Mesenchymal stem cell (in vitro differentiated cells and primary cell): ENCODE data around the gene RAB26.

Experiments used
- DNase-seq: peaks from one replicate; pipeline ENCODE4 v3.0.0-alpha.2; 2013
- H2AFZ ChIP-seq: one replicate; pipeline ENCODE4 v1.6.1; 2013; ENCODE audit warnings: low read depth, mild to moderate bottlenecking, control low read depth, inconsistent platforms, low read length, moderate library complexity
- H2AK5ac ChIP-seq: 2 replicates; pipeline ENCODE4 v1.6.1; 2013; ENCODE audit warnings: low read length, moderate library complexity, mild to moderate bottlenecking, inconsistent platforms; ENCODE audit not compliant: severe bottlenecking
- H2BK120ac ChIP-seq: one replicate; pipeline ENCODE4 v1.6.1; 2013; ENCODE audit warnings: low read depth, mild to moderate bottlenecking, inconsistent platforms, low read length, moderate library complexity
- H2BK12ac ChIP-seq, 2 experiments: one replicate each; pipeline ENCODE4 v1.6.1; 2013; ENCODE audit warnings: inconsistent platforms in 2 of 2, low read length in 2 of 2, mild to moderate bottlenecking in 2 of 2, moderate library complexity in 2 of 2, control low read depth in 1 of 2
- H2BK15ac ChIP-seq: one replicate; pipeline ENCODE4 v1.6.1; 2013; ENCODE audit warnings: mild to moderate bottlenecking, low read depth, inconsistent platforms; ENCODE audit not compliant: poor library complexity, severe bottlenecking
- H2BK5ac ChIP-seq: 2 replicates; pipeline ENCODE4 v1.6.1; 2013; ENCODE audit warnings: low read depth, mild to moderate bottlenecking, low read length, control low read depth, inconsistent platforms; ENCODE audit not compliant: poor library complexity, severe bottlenecking
- H3K14ac ChIP-seq, 2 experiments: one replicate each; pipeline ENCODE4 v1.6.1; 2013; ENCODE audit warnings: inconsistent platforms in 2 of 2, low read length in 2 of 2, control low read depth in 1 of 2, mild to moderate bottlenecking in 1 of 2, moderate library complexity in 1 of 2
- H3K18ac ChIP-seq, 2 experiments: one replicate each; pipeline ENCODE4 v1.6.1; 2013; ENCODE audit warnings: inconsistent platforms in 2 of 2, low read length in 2 of 2, control low read depth in 1 of 2, low read depth in 1 of 2, mild to moderate bottlenecking in 1 of 2
- H3K23ac ChIP-seq, 2 experiments: one replicate each; pipeline ENCODE4 v1.6.1; 2013; ENCODE audit warnings: inconsistent platforms in 2 of 2, low read length in 2 of 2, mild to moderate bottlenecking in 2 of 2, moderate library complexity in 2 of 2, control low read depth in 1 of 2
- H3K27ac ChIP-seq: 2 replicates; pipeline ENCODE4 v1.5.1; 2013; ENCODE audit warnings: mild to moderate bottlenecking, moderate library complexity, low read length, control low read depth, inconsistent platforms; ENCODE audit not compliant: poor library complexity, severe bottlenecking
- H3K27me3 ChIP-seq, 2 experiments: 2 replicates each; pipeline versions ENCODE4 v1.6.1 to v1.7.0; 2013; ENCODE audit warnings: low read length in 2 of 2, mild to moderate bottlenecking in 2 of 2, moderate library complexity in 2 of 2, control low read depth in 1 of 2, inconsistent platforms in 1 of 2; ENCODE audit not compliant: control insufficient read depth in 1 of 2, insufficient read depth in 1 of 2
- H3K36me3 ChIP-seq, 2 experiments: 2 replicates each; pipeline versions ENCODE4 v1.6.1 to v1.7.0; 2013; ENCODE audit warnings: low read length in 2 of 2, control low read depth in 1 of 2, inconsistent platforms in 1 of 2, low read depth in 1 of 2, mild to moderate bottlenecking in 1 of 2; ENCODE audit not compliant: insufficient read depth in 2 of 2, control insufficient read depth in 1 of 2
- H3K4ac ChIP-seq, 2 experiments: one replicate each; pipeline ENCODE4 v1.6.1; 2013; ENCODE audit warnings: inconsistent platforms in 2 of 2, low read length in 2 of 2, mild to moderate bottlenecking in 2 of 2, moderate library complexity in 2 of 2, control low read depth in 1 of 2, low read depth in 1 of 2
- H3K4me1 ChIP-seq: 2 replicates; pipeline ENCODE4 v1.6.1; 2013; ENCODE audit warnings: low read depth, low read length, control low read depth; ENCODE audit not compliant: control insufficient read depth, insufficient read depth
- H3K4me2 ChIP-seq: 2 replicates; pipeline ENCODE4 v1.6.1; 2013; ENCODE audit warnings: low read length, mild to moderate bottlenecking, inconsistent platforms; ENCODE audit not compliant: poor library complexity, severe bottlenecking
- H3K4me3 ChIP-seq, 2 experiments: 2 replicates each; pipeline versions ENCODE4 v1.5.1 to v1.7.0; 2013; ENCODE audit warnings: low read length in 2 of 2, mild to moderate bottlenecking in 2 of 2, control low read depth in 1 of 2, low read depth in 1 of 2; ENCODE audit not compliant: insufficient read depth in 1 of 2
- H3K79me1 ChIP-seq: replicated peaks from 2 replicates; pipeline ENCODE4 v1.6.1; 2013; ENCODE audit warnings: mild to moderate bottlenecking, control low read depth, low read length, inconsistent platforms; ENCODE audit not compliant: poor library complexity, severe bottlenecking
- H3K9ac ChIP-seq: 2 replicates; pipeline ENCODE4 v1.7.0; 2013; ENCODE audit warnings: mild to moderate bottlenecking, low read length, moderate library complexity
- H3K9me3 ChIP-seq: 2 replicates; pipeline ENCODE4 v1.7.0; 2013; ENCODE audit warnings: mild to moderate bottlenecking, low read length; ENCODE audit not compliant: control insufficient read depth
- H4K8ac ChIP-seq: one replicate; pipeline ENCODE4 v1.6.1; 2013; ENCODE audit warnings: inconsistent platforms, mild to moderate bottlenecking, low read length, moderate library complexity
- H4K91ac ChIP-seq: one replicate; pipeline ENCODE4 v1.6.1; 2013; ENCODE audit warnings: mild to moderate bottlenecking, low read length, inconsistent platforms
- WGBS: methylation state at CpG from one replicate; pipeline ENCODE4 v1.1.7; 2013; ENCODE audit warnings: mixed read lengths; 5-methylcytosine and 5-hydroxymethylcytosine counted together

The RAB26 gene

DNA sequence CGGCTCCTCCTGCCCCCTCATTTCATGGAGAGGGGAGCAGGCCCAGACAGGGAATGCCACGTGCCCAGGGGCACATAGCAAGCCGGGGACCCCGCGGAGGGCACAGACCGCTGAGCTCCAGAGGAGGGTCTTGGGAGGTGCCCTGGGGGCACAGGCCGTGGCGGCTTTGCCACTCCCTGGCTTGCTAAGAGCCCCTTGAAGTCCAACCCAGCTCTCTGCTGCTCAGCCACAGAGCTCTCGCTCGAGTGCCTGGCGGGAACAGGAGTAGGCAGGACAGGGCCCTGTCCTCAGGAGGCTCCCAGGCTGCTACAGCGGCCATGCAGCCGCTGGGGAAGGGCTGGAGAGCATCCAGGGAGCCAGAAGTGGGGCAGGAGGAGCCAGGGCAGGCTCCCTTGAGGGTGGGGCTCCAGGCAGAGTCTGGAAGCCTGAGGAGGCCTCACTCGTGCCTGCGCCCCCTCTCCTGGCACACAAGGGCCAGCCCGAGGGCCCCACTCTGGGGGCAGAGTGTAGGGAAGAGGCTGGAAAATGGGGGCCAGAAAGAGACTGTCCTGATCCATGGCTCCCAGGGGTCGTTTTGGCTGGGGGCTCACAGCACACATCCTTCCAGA, 4.4 kb upstream of the RAB26 start:
- Histone ChIP-seq H3K79me1 (no peaks in the 10 kb centered on the region), H4K8ac (no peak overlapping the region), H3K9ac (no peak overlapping the region), H3K27me3 (no peaks in the 10 kb centered on the region), H4K91ac (no peak overlapping the region), H2BK120ac (peak overlapping the region; percentile 19), H3K4ac (no peak overlapping the region), H3K14ac (no peak overlapping the region), H3K4me1 (peaks cover 22% of the 10 kb centered on the region), H3K4me3 (no peak overlapping the region), H3K36me3 (peaks cover 0 to 12% of the 10 kb centered on the region in 2 experiments), H2BK5ac (no peak overlapping the region), H3K9me3 (no peaks in the 10 kb centered on the region), H3K27ac (no peak overlapping the region), H3K4me2 (no peak overlapping the region), H2BK12ac (no peak overlapping the region), H2AK5ac (no peak overlapping the region), H3K23ac (no peak overlapping the region), H2AFZ (no peak overlapping the region), H3K18ac (no peak overlapping the region), H2BK15ac (no peak overlapping the region)
- WGBS = 89% methylated on average over 17 of the region's 17 CpGs
- no peak for DNase-seq

DNA sequence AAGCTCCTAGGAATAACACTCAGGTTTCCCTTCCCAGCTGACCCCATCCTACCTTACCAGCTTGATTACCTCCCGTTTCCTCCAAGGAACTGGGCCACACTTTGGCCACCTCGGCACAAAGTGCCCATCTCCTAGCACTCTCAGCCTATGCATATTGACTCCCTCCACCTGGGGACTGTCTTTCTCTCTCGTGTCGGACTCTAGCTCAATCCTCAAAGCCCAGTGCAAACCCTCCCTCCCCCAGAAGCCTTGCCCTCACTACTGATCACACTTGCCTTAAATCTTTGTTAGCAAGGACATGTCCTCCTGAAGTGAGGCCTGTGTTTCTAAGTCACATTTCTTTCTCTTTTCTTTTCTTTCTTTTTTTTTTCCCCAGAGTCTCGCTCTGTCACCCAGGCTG, 2.6 kb upstream of the RAB26 start:
- H4K8ac ChIP-seq = no peak overlapping the region
- no peak overlapping the region for H3K18ac ChIP-seq
- H3K36me3 ChIP-seq = peaks cover under 1 to 15% of the 10 kb centered on the region in 2 experiments
- no peak overlapping the region for H3K4ac ChIP-seq
- no peak overlapping the region for H3K23ac ChIP-seq
- no peaks in the 10 kb centered on the region for H3K9me3 ChIP-seq
- no peak overlapping the region for H3K14ac ChIP-seq
- H3K4me3 ChIP-seq = no peak overlapping the region
- H2AFZ ChIP-seq = no peak overlapping the region
- no peak overlapping the region for H2BK5ac ChIP-seq
- no peak overlapping the region for H2AK5ac ChIP-seq
- WGBS = 86% methylated on average over 5 of the region's 5 CpGs
- H3K79me1 ChIP-seq = peaks cover 2% of the 10 kb centered on the region
- H2BK12ac ChIP-seq = no peak overlapping the region
- H3K9ac ChIP-seq = no peak overlapping the region
- H4K91ac ChIP-seq = no peak overlapping the region
- no peak overlapping the region for H2BK15ac ChIP-seq
- H3K27me3 ChIP-seq = no peaks in the 10 kb centered on the region
- peaks cover 40% of the 10 kb centered on the region for H3K4me1 ChIP-seq
- H3K27ac ChIP-seq = no peak overlapping the region
- H3K4me2 ChIP-seq = no peak overlapping the region
- H2BK120ac ChIP-seq = no peak overlapping the region
- DNase-seq = no peak

DNA sequence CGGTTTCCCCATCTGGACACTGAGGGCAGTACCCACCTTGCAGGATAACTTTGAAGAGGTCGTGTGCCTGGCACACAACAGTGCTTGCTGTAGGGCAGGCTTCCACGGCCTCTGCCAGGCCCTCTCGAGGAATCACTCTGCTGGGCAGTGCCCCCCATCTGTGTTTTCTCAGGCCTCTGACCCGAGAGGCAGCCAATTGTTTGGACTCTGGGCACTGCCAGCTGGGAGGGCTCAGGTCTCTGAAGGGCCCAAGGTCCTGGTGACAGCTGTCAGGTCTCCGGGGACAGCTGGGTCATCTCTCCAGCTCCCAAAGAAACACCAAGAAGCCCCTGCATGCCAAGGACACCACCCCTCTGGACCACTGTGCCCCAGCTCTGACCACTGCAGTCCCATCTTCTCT, 1.0 kb upstream of the RAB26 start:
- no peak overlapping the region for H3K4ac ChIP-seq
- no peak for DNase-seq
- H3K9me3 ChIP-seq = no peaks in the 10 kb centered on the region
- peak overlapping the region; percentile 5 for H2AK5ac ChIP-seq
- peaks cover 2% of the 10 kb centered on the region for H3K79me1 ChIP-seq
- peaks cover 54% of the 10 kb centered on the region for H3K4me1 ChIP-seq
- H2BK15ac ChIP-seq = no peak overlapping the region
- peaks cover 12 to 30% of the 10 kb centered on the region in 2 experiments for H3K36me3 ChIP-seq
- H3K14ac ChIP-seq = no peak overlapping the region
- no peak overlapping the region for H2BK12ac ChIP-seq
- no peak overlapping the region for H3K18ac ChIP-seq
- 83% methylated on average over 5 of the region's 6 CpGs for WGBS
- H2BK5ac ChIP-seq = no peak overlapping the region
- no peaks in the 10 kb centered on the region for H3K27me3 ChIP-seq
- H3K23ac ChIP-seq = no peak overlapping the region
- no peak overlapping the region for H4K8ac ChIP-seq
- H3K27ac ChIP-seq = no peak overlapping the region
- no peak overlapping the region for H3K9ac ChIP-seq
- no peak overlapping the region for H4K91ac ChIP-seq
- H2AFZ ChIP-seq = no peak overlapping the region
- no peak overlapping the region for H3K4me3 ChIP-seq
- H2BK120ac ChIP-seq = no peak overlapping the region
- no peak overlapping the region for H3K4me2 ChIP-seq

DNA sequence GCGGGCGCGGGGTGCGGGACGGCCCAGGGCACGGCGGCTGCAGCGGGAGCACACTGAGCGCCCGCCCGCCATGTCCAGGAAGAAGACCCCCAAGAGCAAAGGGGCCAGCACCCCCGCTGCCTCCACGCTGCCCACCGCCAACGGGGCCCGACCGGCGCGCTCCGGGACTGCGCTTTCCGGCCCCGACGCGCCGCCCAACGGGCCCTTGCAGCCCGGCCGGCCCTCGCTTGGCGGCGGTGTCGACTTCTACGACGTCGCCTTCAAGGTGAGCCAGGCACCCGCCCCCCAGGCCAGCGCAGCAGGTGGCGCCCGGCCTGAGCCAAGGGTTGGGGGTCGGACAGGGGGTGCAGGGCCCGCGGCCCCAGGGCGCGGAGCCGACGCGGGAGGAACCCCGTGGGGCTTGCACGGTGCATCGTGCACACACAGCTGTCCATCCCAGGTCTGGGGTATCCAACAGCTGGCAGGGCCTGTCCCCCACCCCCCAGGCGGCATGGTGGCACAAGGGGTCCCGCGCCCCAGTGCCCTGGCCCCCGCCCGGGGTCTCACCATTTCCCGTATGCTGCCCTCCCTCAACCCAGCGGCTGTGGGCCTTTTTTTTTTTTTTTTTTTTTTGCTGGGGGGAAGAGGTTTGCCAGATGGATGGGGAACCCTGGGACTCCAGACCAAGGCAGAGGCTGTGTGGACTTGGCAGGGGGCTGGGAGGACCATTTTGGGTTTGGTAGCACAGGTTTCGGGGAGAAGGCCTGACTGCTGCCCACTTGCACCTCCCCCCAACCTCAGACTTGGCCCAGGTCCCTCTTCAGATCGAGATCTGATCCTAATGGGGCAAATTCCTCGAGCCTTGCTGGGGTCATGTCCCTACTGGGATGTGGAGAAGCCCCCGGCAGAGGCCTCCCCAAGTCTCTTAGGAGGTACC, 547 bp downstream of the RAB26 start:
- H3K18ac ChIP-seq = peak overlapping the region; percentile 59 to 63
- H3K4me2 ChIP-seq = peak overlapping the region; percentile 91
- no peak overlapping the region for H2BK5ac ChIP-seq
- peaks cover 21 to 40% of the 10 kb centered on the region in 2 experiments for H3K36me3 ChIP-seq
- 1% methylated on average over 52 of the region's 62 CpGs for WGBS
- no peak overlapping the region for H2AFZ ChIP-seq
- peak overlapping the region; percentile 49 to 77 for H3K4ac ChIP-seq
- peak overlapping the region; percentile 77 for H4K8ac ChIP-seq
- H2BK12ac ChIP-seq = no peak overlapping the region
- H2BK15ac ChIP-seq = peak overlapping the region; percentile 3
- H3K27me3 ChIP-seq = no peaks in the 10 kb centered on the region
- no peak overlapping the region for H2BK120ac ChIP-seq
- peak overlapping the region; percentile 58 to 79 for H3K14ac ChIP-seq
- H3K23ac ChIP-seq = peak overlapping the region; percentile 66 to 87
- H3K4me3 ChIP-seq = peak overlapping the region; percentile 53 to 65
- no peaks in the 10 kb centered on the region for H3K9me3 ChIP-seq
- peak overlapping the region; percentile 45 for H2AK5ac ChIP-seq
- H4K91ac ChIP-seq = peak overlapping the region; percentile 48
- H3K4me1 ChIP-seq = peaks cover 60% of the 10 kb centered on the region
- no peak overlapping the region for H3K27ac ChIP-seq
- peak overlapping the region; percentile 48 for H3K9ac ChIP-seq
- DNase-seq = no peak
- peaks cover 2% of the 10 kb centered on the region for H3K79me1 ChIP-seq
